Measurements from ENCODE around the gene SH3RF3. TPM values are rescaled to one million over a fixed set of nuclear protein-coding genes. Genes with fewer than 3 reads are reported as not detected.

Gene SH3RF3
- total RNA-seq, 1 donor from 2014 or later, result 1.7 TPM

- peaks cover 6% of the 10 kb centered on the region for H3K27me3 Mint-ChIP-seq (ENCODE audit: unreplicated experiment)
Measured at GRCh38 chr2:109528811-109529501, 400.0 kb downstream of the SH3RF3 start.

GRCh38 chr2:109529532-109530449, 400.8 kb downstream of the SH3RF3 start:
- Mint-ChIP-seq H3K4me3 (ENCODE audit: unreplicated experiment) (no peak overlapping the region), H3K4me1 (ENCODE audit: low read depth, unreplicated experiment) (peaks cover 35% of the 10 kb centered on the region), H3K27ac (ENCODE audit: unreplicated experiment) (peak overlapping the region; percentile 80), H3K9me3 (ENCODE audit: unreplicated experiment) (peaks cover 12% of the 10 kb centered on the region), H3K36me3 (ENCODE audit: unreplicated experiment) (no peaks in the 10 kb centered on the region), H3K27me3 (ENCODE audit: unreplicated experiment) (peaks cover 6% of the 10 kb centered on the region)
- no peak for DNase-seq
- TF ChIP-seq CTCF (IDR thresholded peaks at IDR 0.05; ENCODE audit: partially characterized antibody, unreplicated experiment), result no peak

More at GRCh38 chr2:109528811-109529501, 400.0 kb downstream of the SH3RF3 start:
- peak overlapping the region; percentile 68 for H3K27ac Mint-ChIP-seq (ENCODE audit: unreplicated experiment)
- no peak for DNase-seq
- H3K36me3 Mint-ChIP-seq (ENCODE audit: unreplicated experiment), result no peaks in the 10 kb centered on the region
- peaks cover 10% of the 10 kb centered on the region for H3K9me3 Mint-ChIP-seq (ENCODE audit: unreplicated experiment)
- H3K4me3 Mint-ChIP-seq (ENCODE audit: unreplicated experiment), result no peak overlapping the region
- peaks cover 32% of the 10 kb centered on the region for H3K4me1 Mint-ChIP-seq (ENCODE audit: low read depth, unreplicated experiment)
- no peak for TF ChIP-seq CTCF (IDR thresholded peaks at IDR 0.05; ENCODE audit: partially characterized antibody, unreplicated experiment)

- H3K36me3 Mint-ChIP-seq (ENCODE audit: unreplicated experiment), result no peaks in the 10 kb centered on the region
- peaks cover 6% of the 10 kb centered on the region for H3K27me3 Mint-ChIP-seq (ENCODE audit: unreplicated experiment)
- peaks cover 35% of the 10 kb centered on the region for H3K4me1 Mint-ChIP-seq (ENCODE audit: low read depth, unreplicated experiment)
- peak overlapping the region; percentile 80 for H3K27ac Mint-ChIP-seq (ENCODE audit: unreplicated experiment)
- peaks cover 14% of the 10 kb centered on the region for H3K9me3 Mint-ChIP-seq (ENCODE audit: unreplicated experiment)
- no peak for TF ChIP-seq CTCF (IDR thresholded peaks at IDR 0.05; ENCODE audit: partially characterized antibody, unreplicated experiment)
- DNase-seq, result no peak
- no peak overlapping the region for H3K4me3 Mint-ChIP-seq (ENCODE audit: unreplicated experiment)
Measured at GRCh38 chr2:109530712-109531111, 401.7 kb downstream of the SH3RF3 start.

- H3K36me3 Mint-ChIP-seq (ENCODE audit: unreplicated experiment), result peaks cover under 1% of the 10 kb centered on the region
- peaks cover 14% of the 10 kb centered on the region for H3K9me3 Mint-ChIP-seq (ENCODE audit: unreplicated experiment)
- peaks cover 35% of the 10 kb centered on the region for H3K4me1 Mint-ChIP-seq (ENCODE audit: low read depth, unreplicated experiment)
- H3K27me3 Mint-ChIP-seq (ENCODE audit: unreplicated experiment), result peaks cover 6% of the 10 kb centered on the region
- no peak for TF ChIP-seq CTCF (IDR thresholded peaks at IDR 0.05; ENCODE audit: partially characterized antibody, unreplicated experiment)
- DNase-seq, result no peak
- no peak overlapping the region for H3K27ac Mint-ChIP-seq (ENCODE audit: unreplicated experiment)
- H3K4me3 Mint-ChIP-seq (ENCODE audit: unreplicated experiment), result no peak overlapping the region
Measured at GRCh38 chr2:109531221-109531620, 402.2 kb downstream of the SH3RF3 start.

Data from glutamatergic neuron (in vitro differentiated cells).